ENCODE data around the gene UBASH3A.

UBASH3A gene

DNA sequence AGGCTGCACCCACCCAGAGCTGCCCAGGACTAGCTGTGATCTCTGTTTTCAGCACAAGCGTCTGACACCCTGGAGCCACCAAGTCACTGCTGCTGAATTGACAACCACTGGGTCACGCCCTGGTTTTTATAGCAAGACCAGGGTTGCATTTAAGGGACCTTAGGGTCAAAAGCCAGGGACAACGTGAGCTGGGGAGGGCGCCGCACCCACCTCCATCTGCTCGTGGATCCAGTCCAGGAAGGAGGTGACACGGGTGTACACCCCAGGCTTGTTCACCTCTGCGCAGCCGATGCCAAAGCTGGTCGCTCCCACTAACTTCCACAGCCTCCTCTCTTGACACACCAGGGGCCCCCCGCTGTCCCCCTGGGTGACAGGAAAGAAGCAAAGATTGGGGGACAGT, 28.2 kb upstream of the UBASH3A start:
- Histone ChIP-seq H3K9ac (ENCODE audit: low read depth, low read length) (no peak overlapping the region), H3K36me3 (ENCODE audit: insufficient read depth, low read length) (no peaks in the 10 kb centered on the region), H3K4me3 (ENCODE audit: low read length) (no peak overlapping the region), H3K27me3 (ENCODE audit: control insufficient read depth, insufficient read depth, low read length) (no peaks in the 10 kb centered on the region), H3K9me3 (replicated peaks; ENCODE audit: low read length) (no peaks in the 10 kb centered on the region), H3K4me2 (ENCODE audit: low read length) (no peak overlapping the region), H3K4me1 (ENCODE audit: control insufficient read depth, insufficient read depth, low read length) (no peaks in the 10 kb centered on the region)

DNA sequence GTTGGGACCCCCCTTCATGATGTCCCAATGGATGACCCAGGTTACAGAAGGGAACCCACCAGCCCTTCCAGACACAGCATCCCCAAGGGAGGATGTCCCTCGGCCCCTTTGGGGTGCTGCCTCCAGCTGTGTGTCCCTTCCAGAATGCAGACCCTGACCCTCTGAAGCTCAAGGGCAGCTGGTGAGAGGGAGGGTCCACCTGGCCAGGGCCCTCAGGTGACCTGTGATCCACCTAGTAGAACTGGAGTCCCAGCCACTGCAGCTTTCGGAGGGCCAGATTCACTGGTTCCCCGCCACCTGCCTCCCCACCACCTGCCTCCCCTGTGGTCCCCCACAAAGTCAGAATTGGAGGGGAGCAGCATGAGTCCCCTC, 27.8 kb upstream of the UBASH3A start:
- Histone ChIP-seq H3K4me1 (ENCODE audit: control insufficient read depth, insufficient read depth, low read length) (no peaks in the 10 kb centered on the region), H3K4me2 (ENCODE audit: low read length) (no peak overlapping the region), H3K27me3 (ENCODE audit: control insufficient read depth, insufficient read depth, low read length) (no peaks in the 10 kb centered on the region), H3K4me3 (ENCODE audit: low read length) (no peak overlapping the region), H3K9me3 (replicated peaks; ENCODE audit: low read length) (no peaks in the 10 kb centered on the region), H3K36me3 (ENCODE audit: insufficient read depth, low read length) (no peaks in the 10 kb centered on the region), H3K9ac (ENCODE audit: low read depth, low read length) (no peak overlapping the region)

DNA sequence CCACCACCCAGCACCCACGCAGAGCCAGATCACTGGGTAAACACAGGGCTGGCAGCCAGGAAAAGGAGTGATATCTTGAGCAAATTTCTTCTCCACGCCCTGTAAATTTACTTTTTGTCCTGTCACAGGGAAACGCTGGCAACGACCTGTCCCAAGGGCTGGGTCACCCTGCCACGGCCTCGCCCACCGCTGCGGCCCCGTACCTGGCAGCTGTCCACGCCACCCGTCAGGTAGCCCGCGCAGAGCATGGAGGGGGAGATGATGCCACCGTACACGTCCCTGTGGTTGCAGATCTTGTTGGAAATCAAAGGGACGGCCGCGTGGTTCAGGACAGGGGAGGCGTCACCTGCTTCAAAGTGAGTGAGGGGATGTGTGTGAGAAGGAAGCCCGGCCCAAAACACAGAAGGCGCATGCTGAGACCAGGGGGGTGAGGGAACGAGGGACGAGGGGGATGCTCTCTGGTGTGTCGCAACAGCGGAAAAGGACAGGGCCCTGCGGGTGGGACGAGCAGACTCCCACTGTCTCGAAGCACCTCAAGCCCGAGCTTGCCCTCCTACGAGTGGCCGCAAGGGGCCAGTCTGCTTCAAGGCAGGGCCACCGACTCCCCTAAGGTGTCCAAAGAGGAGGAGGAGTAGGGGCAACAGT, 27.2 kb upstream of the UBASH3A start:
- Histone ChIP-seq H3K27me3 (ENCODE audit: control insufficient read depth, insufficient read depth, low read length) (no peaks in the 10 kb centered on the region), H3K4me3 (ENCODE audit: low read length) (no peak overlapping the region), H3K36me3 (ENCODE audit: insufficient read depth, low read length) (no peaks in the 10 kb centered on the region), H3K9ac (ENCODE audit: low read depth, low read length) (no peak overlapping the region), H3K4me1 (ENCODE audit: control insufficient read depth, insufficient read depth, low read length) (no peaks in the 10 kb centered on the region), H3K4me2 (ENCODE audit: low read length) (no peak overlapping the region), H3K9me3 (replicated peaks; ENCODE audit: low read length) (no peaks in the 10 kb centered on the region)

DNA sequence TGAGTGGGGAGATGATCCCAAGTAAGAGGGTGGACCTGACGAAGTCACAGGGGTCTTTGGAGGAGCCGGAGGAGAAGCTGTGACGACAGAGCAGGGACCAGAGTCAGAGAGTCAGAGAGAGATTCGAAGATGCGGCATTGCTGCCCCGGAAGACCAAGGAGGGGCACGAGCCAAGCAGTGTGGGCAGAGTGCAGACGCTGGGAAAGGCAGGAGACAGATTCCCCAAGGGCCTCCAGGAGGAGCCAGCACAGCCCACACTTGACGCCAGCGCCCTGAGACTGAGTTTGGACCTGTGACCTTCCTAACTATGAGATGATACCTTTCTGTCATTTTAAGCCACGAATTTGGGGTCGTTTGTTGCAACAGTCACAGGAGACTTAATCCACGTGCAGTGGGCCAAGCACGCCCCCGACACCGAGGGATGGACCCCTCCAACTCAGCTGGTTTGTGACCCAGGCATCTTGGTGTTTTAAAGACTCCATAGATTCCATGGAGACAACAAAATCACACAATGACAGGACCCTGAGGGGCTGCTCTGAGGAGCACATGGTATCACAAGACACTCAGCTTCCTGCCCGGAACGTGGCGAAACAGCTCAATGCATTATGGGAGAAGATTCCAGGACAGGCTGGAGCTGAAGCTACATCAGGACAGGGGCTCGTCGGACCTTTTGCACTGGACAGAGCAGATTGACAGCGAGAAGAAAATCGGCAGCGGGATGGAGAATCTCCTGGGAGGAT, 26.3 kb upstream of the UBASH3A start:
- no peaks in the 10 kb centered on the region for H3K36me3 ChIP-seq (ENCODE audit: insufficient read depth, low read length)
- H3K9ac ChIP-seq (ENCODE audit: low read depth, low read length): no peak overlapping the region
- no peak overlapping the region for H3K4me2 ChIP-seq (ENCODE audit: low read length)
- no peak overlapping the region for H3K4me3 ChIP-seq (ENCODE audit: low read length)
- H3K27me3 ChIP-seq (ENCODE audit: control insufficient read depth, insufficient read depth, low read length): no peaks in the 10 kb centered on the region
- no peaks in the 10 kb centered on the region for H3K9me3 ChIP-seq (replicated peaks; ENCODE audit: low read length)
- H3K4me1 ChIP-seq (ENCODE audit: control insufficient read depth, insufficient read depth, low read length): no peaks in the 10 kb centered on the region

DNA sequence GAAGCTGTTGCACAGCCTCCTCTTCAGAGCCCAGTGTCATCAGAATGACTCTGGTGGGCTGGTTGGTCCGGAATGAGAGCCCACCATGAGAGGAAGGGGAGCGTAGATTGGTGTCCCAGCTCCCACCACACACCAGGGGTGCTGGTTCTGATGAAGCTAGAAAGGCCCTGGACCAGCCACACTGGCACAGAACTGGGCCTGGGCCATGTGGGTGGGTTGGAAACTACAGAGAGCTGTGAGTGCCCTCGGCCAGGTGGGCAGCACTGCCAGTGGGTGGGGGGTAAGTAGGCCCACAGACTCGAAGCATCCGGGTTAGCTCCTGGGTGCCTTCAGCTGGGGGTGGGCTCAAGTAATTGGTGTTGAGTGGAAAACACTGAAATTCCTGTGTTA, 25.8 kb upstream of the UBASH3A start:
- Histone ChIP-seq H3K4me3 (ENCODE audit: low read length) (no peak overlapping the region), H3K9ac (ENCODE audit: low read depth, low read length) (no peak overlapping the region), H3K4me2 (ENCODE audit: low read length) (no peak overlapping the region)

DNA sequence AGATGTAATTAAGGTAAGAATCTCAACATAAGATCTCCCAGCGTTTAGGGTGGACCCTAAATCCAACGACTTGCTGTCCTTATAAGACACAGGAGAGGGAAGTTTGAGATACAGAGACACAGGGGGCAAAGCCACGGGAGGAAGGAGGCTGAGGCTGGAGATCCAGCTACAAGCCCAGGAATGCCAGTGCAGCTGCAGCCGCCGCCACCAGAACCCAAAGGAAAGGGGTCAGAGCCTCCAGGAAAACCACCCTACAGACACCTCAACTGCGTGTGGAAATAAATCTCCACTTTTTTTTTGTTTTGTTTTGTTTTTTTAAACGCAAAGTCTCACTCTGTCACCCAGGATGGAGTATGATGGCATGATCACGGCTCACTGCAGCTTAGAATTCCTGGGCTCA, 25.3 kb upstream of the UBASH3A start:
- Histone ChIP-seq H3K4me3 (ENCODE audit: low read length) (no peak overlapping the region), H3K9me3 (replicated peaks; ENCODE audit: low read length) (no peaks in the 10 kb centered on the region), H3K9ac (ENCODE audit: low read depth, low read length) (no peak overlapping the region), H3K4me2 (ENCODE audit: low read length) (no peak overlapping the region), H3K36me3 (ENCODE audit: insufficient read depth, low read length) (no peaks in the 10 kb centered on the region), H3K27me3 (ENCODE audit: control insufficient read depth, insufficient read depth, low read length) (no peaks in the 10 kb centered on the region), H3K4me1 (ENCODE audit: control insufficient read depth, insufficient read depth, low read length) (no peaks in the 10 kb centered on the region)

More for the DNA sequence above, 25.8 kb upstream of the UBASH3A start:
- Histone ChIP-seq H3K4me1 (ENCODE audit: control insufficient read depth, insufficient read depth, low read length) (no peaks in the 10 kb centered on the region), H3K36me3 (ENCODE audit: insufficient read depth, low read length) (no peaks in the 10 kb centered on the region), H3K27me3 (ENCODE audit: control insufficient read depth, insufficient read depth, low read length) (no peaks in the 10 kb centered on the region), H3K9me3 (replicated peaks; ENCODE audit: low read length) (no peaks in the 10 kb centered on the region)

DNA sequence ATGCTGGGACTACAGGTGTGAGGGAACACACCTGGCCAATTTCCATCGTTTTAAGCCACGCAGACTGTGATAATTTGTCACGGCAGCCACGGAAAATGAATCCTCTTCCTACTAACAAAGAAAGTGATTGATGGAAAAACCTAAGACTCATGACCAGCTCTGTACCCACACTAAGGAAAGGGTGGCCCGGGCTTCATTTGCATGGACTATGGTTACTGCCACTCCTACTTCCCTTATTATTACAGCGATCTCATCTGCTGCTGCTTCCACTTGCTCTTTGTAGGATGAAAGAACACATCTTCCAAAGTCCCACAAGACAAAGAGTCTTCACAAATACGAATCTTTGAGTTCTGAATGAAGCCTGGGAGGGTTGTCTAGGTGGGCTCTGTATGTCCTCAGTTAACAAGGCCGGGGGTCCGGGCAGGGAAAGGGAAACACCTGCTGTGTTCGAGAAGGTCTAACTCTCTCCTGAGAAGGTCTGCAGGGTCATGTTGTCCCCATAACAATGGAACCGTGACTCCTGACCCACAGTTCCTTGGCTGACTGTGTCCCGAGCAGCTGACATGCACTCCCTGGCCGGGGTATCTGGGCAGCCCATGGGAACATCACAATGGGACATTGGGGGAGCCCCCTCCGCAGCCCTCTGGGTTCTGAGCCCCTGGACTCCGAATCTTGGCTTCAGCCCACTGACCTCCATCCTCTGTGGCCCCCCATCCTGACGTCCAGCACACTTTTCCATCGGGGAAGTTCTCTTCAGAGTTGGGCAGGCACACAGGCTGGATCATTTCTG, 24.1 kb upstream of the UBASH3A start:
- Histone ChIP-seq H3K4me1 (ENCODE audit: control insufficient read depth, insufficient read depth, low read length) (no peaks in the 10 kb centered on the region), H3K27me3 (ENCODE audit: control insufficient read depth, insufficient read depth, low read length) (no peaks in the 10 kb centered on the region), H3K9ac (ENCODE audit: low read depth, low read length) (no peak overlapping the region), H3K36me3 (ENCODE audit: insufficient read depth, low read length) (no peaks in the 10 kb centered on the region), H3K4me3 (ENCODE audit: low read length) (no peak overlapping the region), H3K4me2 (ENCODE audit: low read length) (no peak overlapping the region), H3K9me3 (replicated peaks; ENCODE audit: low read length) (no peaks in the 10 kb centered on the region)

DNA sequence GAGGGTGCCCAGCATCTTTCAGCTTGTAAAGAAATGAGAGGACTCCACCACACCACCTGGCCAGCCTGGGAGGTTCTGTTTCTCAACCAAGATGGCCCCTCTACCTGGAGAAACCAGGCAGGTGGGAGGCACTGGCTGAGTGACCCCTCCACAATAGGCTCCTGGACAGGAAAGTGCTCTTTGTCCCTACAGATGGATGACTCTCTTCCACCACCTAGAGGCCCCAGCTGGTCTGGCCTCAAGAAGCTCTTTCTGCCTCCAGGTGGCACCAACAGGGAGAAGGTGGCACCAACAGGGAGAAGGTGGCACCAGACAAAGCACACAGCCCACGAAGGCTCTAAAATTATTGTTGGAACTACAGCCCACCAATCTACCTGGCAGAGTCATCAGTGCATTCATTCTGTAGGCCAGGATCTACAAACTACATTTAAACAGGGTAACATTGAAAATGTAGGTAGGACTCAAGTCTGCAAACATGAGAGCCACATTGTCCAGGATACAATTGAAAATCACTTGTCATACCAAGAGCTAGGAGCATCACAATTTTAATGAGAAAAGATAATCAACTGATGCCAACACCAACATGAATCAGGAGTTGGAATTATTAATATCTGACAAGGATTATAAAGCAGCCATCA, 22.2 kb upstream of the UBASH3A start:
- Histone ChIP-seq H3K9me3 (replicated peaks; ENCODE audit: low read length) (no peaks in the 10 kb centered on the region), H3K27me3 (ENCODE audit: control insufficient read depth, insufficient read depth, low read length) (peaks cover 2% of the 10 kb centered on the region), H3K4me2 (ENCODE audit: low read length) (no peak overlapping the region), H3K9ac (ENCODE audit: low read depth, low read length) (no peak overlapping the region), H3K36me3 (ENCODE audit: insufficient read depth, low read length) (no peaks in the 10 kb centered on the region), H3K4me1 (ENCODE audit: control insufficient read depth, insufficient read depth, low read length) (no peaks in the 10 kb centered on the region), H3K4me3 (ENCODE audit: low read length) (no peak overlapping the region)

DNA sequence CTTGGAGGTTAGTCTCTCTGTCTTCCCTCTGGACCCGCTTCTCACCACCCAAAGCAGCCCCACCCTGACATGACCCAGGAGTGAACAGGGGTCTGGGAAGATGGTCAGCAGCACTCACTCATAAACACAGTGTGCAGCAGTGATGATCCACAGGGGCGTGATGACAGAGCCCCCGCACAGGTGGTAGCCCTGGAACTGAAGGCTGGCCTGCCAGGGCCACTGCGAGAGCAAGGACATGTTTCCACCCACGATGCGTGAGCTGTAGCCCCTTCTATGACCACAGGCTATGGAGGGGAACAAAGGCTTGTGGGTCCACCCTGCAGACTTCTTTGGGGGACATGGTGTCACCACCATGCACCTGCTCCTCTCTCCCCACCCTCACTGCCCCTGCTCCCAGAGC, 20.8 kb upstream of the UBASH3A start:
- Histone ChIP-seq H3K4me2 (ENCODE audit: low read length) (no peak overlapping the region), H3K4me1 (ENCODE audit: control insufficient read depth, insufficient read depth, low read length) (no peaks in the 10 kb centered on the region), H3K4me3 (ENCODE audit: low read length) (no peak overlapping the region), H3K36me3 (ENCODE audit: insufficient read depth, low read length) (no peaks in the 10 kb centered on the region), H3K27me3 (ENCODE audit: control insufficient read depth, insufficient read depth, low read length) (peaks cover 3% of the 10 kb centered on the region), H3K9ac (ENCODE audit: low read depth, low read length) (no peak overlapping the region), H3K9me3 (replicated peaks; ENCODE audit: low read length) (no peaks in the 10 kb centered on the region)

DNA sequence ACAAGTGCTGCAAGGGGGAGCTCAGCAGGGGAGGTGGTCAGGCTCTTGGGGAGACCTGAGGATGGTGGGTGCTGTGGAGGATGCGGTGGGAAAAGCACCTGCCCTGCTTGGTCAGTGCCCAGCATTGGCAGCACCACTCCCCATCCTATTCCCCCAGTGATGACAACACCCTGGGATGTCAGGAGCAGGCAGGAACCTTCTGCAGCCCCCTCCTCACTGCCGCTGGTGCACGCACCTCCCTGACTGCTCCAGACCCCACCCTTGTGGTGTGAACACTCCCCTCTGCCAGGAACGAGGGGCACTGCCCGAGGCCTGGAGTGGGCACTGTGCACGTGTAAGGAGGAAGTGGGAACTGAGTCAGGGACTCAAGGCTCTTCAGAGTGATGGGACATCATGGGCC, 20.4 kb upstream of the UBASH3A start:
- no peaks in the 10 kb centered on the region for H3K4me1 ChIP-seq (ENCODE audit: control insufficient read depth, insufficient read depth, low read length)
- H3K4me3 ChIP-seq (ENCODE audit: low read length): no peak overlapping the region
- H3K36me3 ChIP-seq (ENCODE audit: insufficient read depth, low read length): no peaks in the 10 kb centered on the region
- no peak overlapping the region for H3K9ac ChIP-seq (ENCODE audit: low read depth, low read length)
- no peak overlapping the region for H3K4me2 ChIP-seq (ENCODE audit: low read length)
- no peaks in the 10 kb centered on the region for H3K9me3 ChIP-seq (replicated peaks; ENCODE audit: low read length)
- H3K27me3 ChIP-seq (ENCODE audit: control insufficient read depth, insufficient read depth, low read length): peaks cover 3% of the 10 kb centered on the region

DNA sequence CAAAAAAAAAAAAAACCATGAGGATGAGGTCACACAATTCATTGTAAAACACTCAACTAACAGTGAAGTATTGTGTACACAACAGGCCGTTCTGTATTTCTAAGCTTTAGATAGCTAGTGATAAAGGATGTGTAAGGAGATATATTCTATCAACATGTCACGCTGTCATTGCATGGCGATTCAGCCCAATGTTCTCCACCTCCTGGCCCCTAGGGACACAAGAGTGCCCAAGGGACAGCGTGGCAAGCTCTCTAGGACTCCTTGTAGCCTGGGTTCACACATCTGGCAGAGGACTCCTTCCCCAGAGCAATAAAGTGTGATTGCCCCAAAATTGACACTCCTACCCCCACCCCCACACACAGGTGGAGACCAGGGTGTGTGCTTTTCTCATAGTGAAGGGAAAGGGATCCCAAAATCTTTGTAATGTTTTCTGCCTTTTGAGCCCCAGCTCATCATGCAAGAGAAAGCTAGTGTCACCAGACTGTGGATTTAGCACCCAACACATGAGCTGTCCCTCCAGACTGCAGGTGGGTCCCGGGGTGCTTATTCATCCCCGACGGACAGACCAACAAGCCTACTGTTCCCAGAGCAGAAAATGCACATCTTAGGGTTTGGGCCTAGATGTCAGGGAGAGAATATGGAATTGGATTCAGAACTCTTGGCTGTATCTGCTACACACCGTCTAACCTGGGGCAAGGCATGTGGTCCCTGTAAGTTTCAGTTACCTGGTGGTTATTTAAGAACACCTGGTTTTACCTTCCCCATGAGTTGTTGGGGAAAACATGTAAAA, 19.4 kb upstream of the UBASH3A start:
- H3K36me3 ChIP-seq (ENCODE audit: insufficient read depth, low read length): no peaks in the 10 kb centered on the region
- H3K9ac ChIP-seq (ENCODE audit: low read depth, low read length): no peak overlapping the region
- H3K9me3 ChIP-seq (replicated peaks; ENCODE audit: low read length): no peaks in the 10 kb centered on the region
- H3K27me3 ChIP-seq (ENCODE audit: control insufficient read depth, insufficient read depth, low read length): peaks cover 3% of the 10 kb centered on the region
- no peak overlapping the region for H3K4me3 ChIP-seq (ENCODE audit: low read length)
- H3K4me2 ChIP-seq (ENCODE audit: low read length): no peak overlapping the region
- no peaks in the 10 kb centered on the region for H3K4me1 ChIP-seq (ENCODE audit: control insufficient read depth, insufficient read depth, low read length)

Data from skeletal muscle satellite cell (primary cell).